ENCODE results near the gene QSOX1. TPM values are rescaled to one million over a fixed set of nuclear protein-coding genes. Genes with fewer than 3 reads are reported as not detected.
A peak's percentile ranks its signal among the peaks of the same experiment; 100 is the strongest.

Gene QSOX1
- total and polyA plus RNA-seq, 2 of the 4 experiments (the other 2 are of a cell fraction): 102 to 791 TPM

DNA sequence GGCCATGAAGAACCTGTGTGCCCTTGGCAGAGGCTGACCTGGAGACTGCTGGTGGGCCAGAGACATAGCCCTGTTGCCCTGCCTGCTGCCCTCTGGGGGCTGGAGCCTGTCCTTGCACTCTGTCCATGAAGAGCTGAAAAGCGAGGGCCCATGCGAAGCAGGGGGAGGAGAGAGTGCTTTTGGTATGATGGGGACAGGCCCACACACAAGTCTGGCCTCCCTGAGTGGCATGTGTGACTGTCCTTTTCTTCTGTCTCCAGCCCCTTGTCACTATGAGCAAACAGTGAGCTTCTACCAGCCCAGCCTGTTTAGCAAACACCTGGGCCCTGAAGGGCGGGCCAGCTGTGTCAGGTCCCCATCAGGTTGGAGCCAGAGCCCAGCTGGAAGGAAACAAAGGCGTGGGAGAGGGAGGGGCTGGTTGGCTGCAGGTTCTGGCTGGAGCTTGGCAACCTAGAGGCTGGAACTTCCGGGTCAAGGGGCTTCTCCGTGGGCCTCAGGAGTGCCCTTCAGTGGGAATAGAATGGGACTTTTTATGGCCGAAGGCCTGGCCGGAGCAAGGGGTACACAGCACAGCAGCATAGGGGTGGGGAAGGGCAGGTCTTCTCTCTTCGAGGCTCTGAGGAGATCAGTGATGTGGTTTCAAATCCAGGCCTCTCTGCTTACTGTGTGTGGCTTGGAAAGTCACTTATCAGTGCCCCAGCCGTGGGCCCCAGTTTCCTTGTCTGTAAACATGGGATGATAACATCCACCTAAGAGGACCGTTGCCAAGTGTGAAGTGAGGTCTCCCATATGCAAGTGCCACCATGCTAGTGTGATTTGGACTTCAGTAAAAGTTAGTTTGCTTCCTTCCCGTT is 14.3 kb downstream of the QSOX1 start:
- Histone ChIP-seq H3K9ac (ENCODE audit: low read depth, low read length) (no peak overlapping the region), H3K4ac (ENCODE audit: low read depth, low read length) (no peak overlapping the region; the same call in 1 of the 2 replicates), H4K20me1 (ENCODE audit: insufficient read depth, low read length) (peaks cover 99% of the 10 kb centered on the region), H3K79me1 (ENCODE audit: low read depth in 1 of 2, low read length in 2 of 2) (peaks cover 67 to 97% of the 10 kb centered on the region in 2 experiments), H3K36me3 (ENCODE audit: control insufficient read depth, insufficient read depth, low read length) (peaks cover 89% of the 10 kb centered on the region), H3K23ac (ENCODE audit: low read depth, low read length) (no peak overlapping the region), H3K56ac (ENCODE audit: extremely low read depth, insufficient read depth, low read length) (no peak overlapping the region), H3K9me1 (ENCODE audit: insufficient read depth, low read length) (peaks cover 61% of the 10 kb centered on the region), H2BK120ac (ENCODE audit: low read depth, low read length) (no peak overlapping the region), H2AK9ac (replicated peaks; ENCODE audit: low read depth, low read length, poor library complexity) (no peak overlapping the region), H2BK15ac (ENCODE audit: low read depth, low read length) (no peak overlapping the region), H4K91ac (ENCODE audit: insufficient read depth, low read depth, low read length) (no peak overlapping the region), H2AFZ (replicated peaks; ENCODE audit: low read length, poor library complexity) (peak overlapping the region; percentile 46), H3K4me1 (ENCODE audit: control insufficient read depth, insufficient read depth, low read length) (peaks cover 56% of the 10 kb centered on the region), H4K8ac (ENCODE audit: low read depth in 2 of 2, low read length in 2 of 2) (no peak overlapping the region), H3K9me3 (ENCODE audit: control insufficient read depth, insufficient read depth, low read length) (no peaks in the 10 kb centered on the region), H2AK5ac (ENCODE audit: low read depth, low read length) (no peak overlapping the region), H3K27me3 (ENCODE audit: control insufficient read depth, insufficient read depth, low read length) (no peaks in the 10 kb centered on the region), H3K27ac (ENCODE audit: insufficient read depth, low read length) (no peak overlapping the region; the same call in 1 of the 2 replicates), H2BK5ac (ENCODE audit: low read depth, low read length, poor library complexity, severe bottlenecking) (no peak overlapping the region), H2BK20ac (ENCODE audit: low read depth, low read length) (no peak overlapping the region), H3K4me2 (ENCODE audit: low read depth, low read length) (no peak overlapping the region), H4K5ac (ENCODE audit: low read depth, low read length) (no peak overlapping the region), H3K18ac (ENCODE audit: low read depth, low read length) (no peak overlapping the region), H3K4me3 (ENCODE audit: insufficient read depth, low read depth, low read length) (no peak overlapping the region), H3K14ac (replicated peaks; ENCODE audit: low read depth, low read length) (no peak overlapping the region; the same call in 1 of the 2 replicates)
- BruUV-seq (replicated peaks): no TSS peak
- intact Hi-C loops (cut with micrococcal nuclease) (no loop called here), dilution Hi-C loops (cut with HindIII; ENCODE audit: low sequenced_read_pairs, unreplicated experiment) (loop anchor here (25.0 kb wide), 1 partner anchor 132 kb away; no protein-coding TSS in a partner anchor), in situ Hi-C loops (cut with MboI; ENCODE audit: low sequenced_read_pairs) (loop anchor here (25.0 kb wide), 1 partner anchor 457 kb away; no protein-coding TSS in a partner anchor)
- peak; percentile 6; the same call in 1 of the 2 replicates for ATAC-seq (ENCODE audit: low read depth)
- POLR2A ChIA-PET (ENCODE audit: unreplicated experiment): no interaction called here
- 100% methylated on average over 1 of the region's 12 CpGs; no CpG with 5 or more reads in 1 of the 2 experiments for WGBS, 2 experiments (ENCODE audit: extremely low coverage in 2 of 2, insufficient read length in 1 of 2)
- DNase-seq: peak; percentile 22
- CTCF ChIA-PET: interaction anchor here (0.6 to 1.0 kb wide), 2 partner anchors 12 to 260 kb away, joined by 3 read pairs; no protein-coding TSS in a partner anchor
- TF ChIP-seq, protein P1, sequence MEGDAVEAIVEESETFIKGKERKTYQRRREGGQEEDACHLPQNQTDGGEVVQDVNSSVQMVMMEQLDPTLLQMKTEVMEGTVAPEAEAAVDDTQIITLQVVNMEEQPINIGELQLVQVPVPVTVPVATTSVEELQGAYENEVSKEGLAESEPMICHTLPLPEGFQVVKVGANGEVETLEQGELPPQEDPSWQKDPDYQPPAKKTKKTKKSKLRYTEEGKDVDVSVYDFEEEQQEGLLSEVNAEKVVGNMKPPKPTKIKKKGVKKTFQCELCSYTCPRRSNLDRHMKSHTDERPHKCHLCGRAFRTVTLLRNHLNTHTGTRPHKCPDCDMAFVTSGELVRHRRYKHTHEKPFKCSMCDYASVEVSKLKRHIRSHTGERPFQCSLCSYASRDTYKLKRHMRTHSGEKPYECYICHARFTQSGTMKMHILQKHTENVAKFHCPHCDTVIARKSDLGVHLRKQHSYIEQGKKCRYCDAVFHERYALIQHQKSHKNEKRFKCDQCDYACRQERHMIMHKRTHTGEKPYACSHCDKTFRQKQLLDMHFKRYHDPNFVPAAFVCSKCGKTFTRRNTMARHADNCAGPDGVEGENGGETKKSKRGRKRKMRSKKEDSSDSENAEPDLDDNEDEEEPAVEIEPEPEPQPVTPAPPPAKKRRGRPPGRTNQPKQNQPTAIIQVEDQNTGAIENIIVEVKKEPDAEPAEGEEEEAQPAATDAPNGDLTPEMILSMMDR (conservative IDR thresholded peaks at IDR 0.05; ENCODE audit: low read depth, low read length): peak; percentile 49
- TF ChIP-seq BHLHE40 (IDR thresholded peaks at IDR 0.05; ENCODE audit: low read depth, low read length): no peak
- no peak for TF ChIP-seq POLR2A (IDR thresholded peaks at IDR 0.05; ENCODE audit: low read depth, low read length)
- no peak for TF ChIP-seq MAFK (IDR thresholded peaks at IDR 0.05; ENCODE audit: low read depth, low read length)
- no peak for TF ChIP-seq MXI1 (IDR thresholded peaks at IDR 0.05; ENCODE audit: borderline replicate concordance, low read depth, low read length)
- TF ChIP-seq FOS (IDR thresholded peaks at IDR 0.05; ENCODE audit: low read depth, low read length): no peak
- TF ChIP-seq NFE2L2 (IDR thresholded peaks at IDR 0.05; ENCODE audit: low read depth, low read length): no peak
- no peak for TF ChIP-seq RCOR1 (IDR thresholded peaks at IDR 0.05; ENCODE audit: insufficient replicate concordance, low read length)
- no peak for TF ChIP-seq RFX5 (IDR thresholded peaks at IDR 0.05; ENCODE audit: low read depth, low read length)
- peak; percentile 58 for TF ChIP-seq RAD21 (IDR thresholded peaks at IDR 0.05; ENCODE audit: low read length)
- TF ChIP-seq CEBPB (IDR thresholded peaks at IDR 0.05; ENCODE audit: low read depth, low read length): no peak
- TF ChIP-seq SMC3 (IDR thresholded peaks at IDR 0.05; ENCODE audit: low read depth, low read length): peak; percentile 59
- TF ChIP-seq, protein P2, sequence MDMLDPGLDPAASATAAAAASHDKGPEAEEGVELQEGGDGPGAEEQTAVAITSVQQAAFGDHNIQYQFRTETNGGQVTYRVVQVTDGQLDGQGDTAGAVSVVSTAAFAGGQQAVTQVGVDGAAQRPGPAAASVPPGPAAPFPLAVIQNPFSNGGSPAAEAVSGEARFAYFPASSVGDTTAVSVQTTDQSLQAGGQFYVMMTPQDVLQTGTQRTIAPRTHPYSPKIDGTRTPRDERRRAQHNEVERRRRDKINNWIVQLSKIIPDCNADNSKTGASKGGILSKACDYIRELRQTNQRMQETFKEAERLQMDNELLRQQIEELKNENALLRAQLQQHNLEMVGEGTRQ (IDR thresholded peaks at IDR 0.05; ENCODE audit: low read depth, low read length): no peak
- TF ChIP-seq MAZ (IDR thresholded peaks at IDR 0.05; ENCODE audit: borderline replicate concordance, low read depth, low read length): no peak
- no peak for TF ChIP-seq CHD1 (IDR thresholded peaks at IDR 0.05; ENCODE audit: low read depth, low read length)
